Fibroblast of skin of left quadriceps (primary cell): ENCODE results near the gene MST1R.

Experiments used
- DNase-seq, 2 experiments: peaks; one replicate each; pipeline ENCODE4 v3.0.0-alpha.2; 2013; ENCODE audit warnings: low read depth in 2 of 2

MST1R gene

GRCh38 chr3:49840388-49840787 is 63.3 kb downstream of the MST1R start:
- peak; percentile 8 to 9 for DNase-seq

GRCh38 chr3:49839193-49839809 is 64.4 kb downstream of the MST1R start:
- peak; percentile 61 to 62 for DNase-seq
